LNCaP clone FGC (cell line): Measurements from ENCODE around the gene HTD2.

Source experiments
- DNase-seq: peaks from one replicate; pipeline ENCODE4 v3.0.0-alpha.2; 2011; ENCODE audit warnings: low read depth
- H3K4me3 ChIP-seq: 2 replicates; pipeline ENCODE4 v1.5.1; 2011; ENCODE audit warnings: mild to moderate bottlenecking, low read depth, low read length, control low read depth
- CTCF ChIP-seq: IDR thresholded peaks from 2 replicates; pipeline ENCODE4 v1.5.1; 2012; ENCODE audit warnings: mild to moderate bottlenecking; ENCODE audit not compliant: control insufficient read depth, insufficient read depth; ENCODE audit errors: extremely low read depth

Gene HTD2

GRCh38 chr3:58326267-58326900 is 20.1 kb downstream of the HTD2 start:
- H3K4me3 ChIP-seq = no peak overlapping the region
- TF ChIP-seq CTCF = no peak
- no peak for DNase-seq

DNA sequence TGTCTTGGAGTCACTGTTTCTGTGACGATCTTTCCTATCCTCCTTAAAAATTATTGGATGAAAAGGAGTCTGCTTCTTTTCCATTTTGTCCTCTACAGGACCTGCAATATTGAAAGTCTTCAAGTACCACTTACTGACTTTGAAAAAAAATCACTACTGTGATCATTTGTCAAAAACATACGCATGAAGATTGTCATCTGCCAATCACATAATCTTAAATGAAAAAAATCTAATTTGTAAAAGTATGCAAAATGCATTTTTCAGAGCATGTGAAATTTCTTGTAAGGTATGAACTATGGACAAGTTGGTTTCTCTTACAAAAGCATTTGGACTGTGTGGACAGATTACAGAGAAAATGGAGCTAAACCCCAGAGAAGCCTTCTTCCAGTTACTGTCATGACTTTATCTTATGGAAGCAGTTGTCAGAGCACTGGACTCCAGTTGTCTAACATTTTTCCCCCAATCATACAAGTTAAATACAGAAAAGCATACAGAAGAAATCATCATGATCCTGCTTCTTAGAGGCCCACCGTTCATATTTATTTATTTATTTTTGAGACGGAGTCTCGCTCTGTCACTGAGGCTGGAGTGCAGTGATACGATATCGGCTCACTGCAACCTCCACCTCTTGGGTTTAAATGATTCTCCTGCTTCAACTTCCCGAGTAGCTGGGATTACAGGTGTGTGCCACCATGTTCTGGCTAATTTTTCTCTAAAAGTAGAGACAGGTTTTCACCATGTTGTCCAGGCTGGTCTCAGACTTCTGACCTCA is 23.0 kb downstream of the HTD2 start:
- no peak overlapping the region for H3K4me3 ChIP-seq
- DNase-seq = no peak
- TF ChIP-seq CTCF = no peak

DNA sequence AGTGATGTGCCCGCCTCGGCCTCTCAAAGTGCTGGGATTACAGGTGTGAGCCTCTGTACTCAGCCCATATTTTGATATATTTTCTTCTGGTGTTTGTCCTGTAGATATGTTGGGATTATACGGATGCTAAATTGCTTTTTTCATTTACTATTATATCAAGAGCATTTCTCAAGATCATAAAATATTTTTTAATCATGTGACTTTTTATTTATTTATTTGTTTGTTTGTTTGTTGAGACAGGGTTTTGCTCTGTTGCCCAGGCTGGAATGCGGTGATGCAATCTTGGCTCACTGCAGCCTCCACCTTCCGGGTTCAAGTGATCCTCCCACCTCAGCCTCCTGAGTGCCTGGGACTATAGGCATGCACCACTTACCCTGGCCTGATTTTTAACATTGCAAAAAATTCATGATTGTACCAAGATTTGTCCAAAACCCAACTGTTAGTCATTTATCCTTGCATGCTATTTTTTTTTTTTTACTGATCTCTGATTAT is 23.6 kb downstream of the HTD2 start:
- H3K4me3 ChIP-seq = no peak overlapping the region
- no peak for TF ChIP-seq CTCF
- DNase-seq = no peak

GRCh38 chr3:58331593-58332152 is 25.4 kb downstream of the HTD2 start:
- DNase-seq = no peak
- no peak for TF ChIP-seq CTCF
- no peak overlapping the region for H3K4me3 ChIP-seq

DNA sequence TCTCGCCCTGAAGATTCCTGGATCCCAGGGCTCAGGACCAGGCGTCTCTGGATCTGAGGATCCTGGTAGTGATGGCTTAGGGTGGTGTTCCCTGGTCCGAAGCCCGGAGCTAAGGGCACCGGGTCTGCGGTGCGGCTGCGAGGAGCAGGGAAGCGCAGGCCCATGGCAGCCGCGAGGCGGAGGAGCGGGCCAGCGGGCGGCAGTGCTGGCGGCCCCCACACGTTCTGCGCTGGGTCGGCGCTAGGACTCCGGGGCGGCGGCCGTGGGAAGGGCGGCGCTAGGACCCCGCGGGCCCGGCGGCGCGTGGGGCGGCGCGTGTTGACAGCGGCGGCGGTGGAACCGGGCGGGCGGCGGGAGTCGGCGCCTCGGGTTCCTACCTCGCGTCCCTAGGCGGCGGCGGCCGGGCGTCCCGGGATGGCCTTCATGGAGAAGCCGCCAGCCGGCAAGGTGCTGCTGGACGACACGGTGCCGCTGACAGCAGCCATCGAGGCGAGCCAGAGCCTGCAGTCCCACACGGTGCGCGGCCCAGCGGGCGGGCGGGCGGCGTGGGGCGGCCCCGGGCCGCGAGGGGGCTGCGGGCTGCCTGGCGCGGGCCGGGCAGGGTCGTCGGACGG is 26.4 kb downstream of the HTD2 start, which contains the start of gene PXK:
TSS of gene PXK (plus strand) at position 318 of the 614 bp plus-strand sequence. CDS start at position 415, 97 bp downstream.
- peak; percentile 36; the same call in 1 of the 2 replicates for TF ChIP-seq CTCF
- peak; percentile 21 for DNase-seq
- peak within 1 kb of the TSS; percentile 59 for H3K4me3 ChIP-seq

DNA sequence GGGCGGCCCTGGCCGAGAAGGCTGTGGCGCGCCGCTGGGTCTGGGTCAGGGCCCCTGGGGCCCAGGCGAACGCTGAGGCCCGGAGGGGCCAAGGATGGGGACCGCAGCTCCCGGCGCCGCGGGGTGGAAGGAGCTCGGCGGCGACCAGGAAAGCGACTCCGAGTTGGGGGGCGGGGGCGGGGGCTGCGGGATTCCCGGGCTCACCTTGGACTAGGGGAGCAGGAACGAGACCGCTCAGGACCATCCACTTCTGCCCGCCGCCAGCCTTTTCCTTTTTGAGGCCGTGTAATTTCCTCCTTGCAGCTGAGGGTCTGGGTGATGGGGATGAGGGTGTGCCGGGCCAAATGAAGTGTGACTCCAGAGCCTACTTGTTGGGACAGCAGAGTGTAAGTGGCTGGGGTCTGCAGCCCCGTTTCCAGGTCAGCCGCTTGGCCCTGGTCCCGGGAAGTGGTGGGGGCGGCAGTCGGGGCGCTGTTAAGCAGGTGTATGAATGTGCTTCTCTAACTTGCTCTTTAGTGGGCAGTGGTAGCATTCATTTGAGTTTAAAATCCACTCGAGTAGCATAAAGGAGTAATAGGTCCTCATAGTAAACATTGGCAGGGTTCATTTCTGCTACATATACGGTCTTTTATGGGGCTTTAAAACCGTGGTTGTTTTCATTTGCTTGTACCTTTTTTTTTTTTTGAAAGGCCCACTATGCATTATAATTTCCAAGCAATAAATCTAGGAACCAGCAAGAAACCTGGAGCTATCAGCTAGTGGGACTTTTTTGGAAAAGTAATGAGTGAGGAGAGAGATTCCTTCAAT is 27.1 kb downstream of the HTD2 start:
- peak overlapping the region; percentile 59 for H3K4me3 ChIP-seq
- TF ChIP-seq CTCF = peak; percentile 44
- peak; percentile 50 for DNase-seq
